Gastrocnemius medialis (tissue), 4 donors: ENCODE measurements around the gene THSD8. TPM values are rescaled to one million over a fixed set of nuclear protein-coding genes. Genes with fewer than 3 reads are reported as not detected.
A peak's percentile ranks its signal among the peaks of the same experiment; 100 is the strongest.

Experiments
- ATAC-seq, 2 donors: fragments of 150-250 bp; one replicate each; pipeline ENCODE4 v1.9.1; 2016
- DNase-seq, 2 donors: peaks; one replicate each; pipeline ENCODE4 v3.0.0-alpha.2; 2019
- H3K27ac ChIP-seq, 4 donors: fragments of 200-600 bp; sonication (generic); 1 replicate in 1 of 4; 2 replicates in 3 of 4; pipeline ENCODE4 v1.5.1; 2016 to 2018; ENCODE audit warnings: mild to moderate bottlenecking in 2 of 4, moderate library complexity in 1 of 4
- H3K27me3 ChIP-seq, 3 donors: fragments of 200-600 bp; sonication (generic) in 2 of 3; 1 replicate in 1 of 3; 2 replicates in 2 of 3; pipeline versions ENCODE4 v1.5.1 to v1.6.0; 2016 to 2019; ENCODE audit warnings: mild to moderate bottlenecking in 1 of 3, moderate library complexity in 1 of 3
- H3K36me3 ChIP-seq, 2 donors: fragments of 200-600 bp; sonication (generic) in 1 of 2; one replicate each; pipeline ENCODE4 v1.5.1; 2017 to 2018
- H3K4me1 ChIP-seq, 2 donors: fragments of 200-600 bp; sonication (generic) in 1 of 2; one replicate each; pipeline ENCODE4 v1.5.1; 2016 to 2017; ENCODE audit warnings: mild to moderate bottlenecking in 2 of 2
- H3K4me3 ChIP-seq, 4 donors: fragments of 200-600 bp; sonication (generic) in 3 of 4; 1 replicate in 1 of 4; 2 replicates in 3 of 4; pipeline ENCODE4 v1.5.1; 2016 to 2019; ENCODE audit warnings: mild to moderate bottlenecking in 2 of 4
- H3K9me3 ChIP-seq, 3 donors: fragments of 200-600 bp; sonication (generic) in 2 of 3; 1 replicate in 1 of 3; 2 replicates in 2 of 3; pipeline ENCODE4 v1.5.1; 2016 to 2019
- CTCF ChIP-seq, 5 experiments: fragments of 450-650 bp in 3 of 5; fragments of 200-600 bp in 2 of 5; sonication (generic) in 2 of 5; IDR thresholded peaks in 4 of 5; conservative IDR thresholded peaks in 1 of 5; 1 replicate in 4 of 5; 2 replicates in 1 of 5; pipeline ENCODE4 v1.5.1; 2016 to 2019; ENCODE audit warnings: antibody characterized with exemption in 5 of 5, mild to moderate bottlenecking in 3 of 5, moderate library complexity in 3 of 5
- POLR2A ChIP-seq, 2 donors: fragments of 450-650 bp; IDR thresholded peaks; one replicate each; pipeline ENCODE4 v1.6.1; 2017; ENCODE audit warnings: antibody characterized with exemption in 2 of 2, mild to moderate bottlenecking in 2 of 2, moderate library complexity in 2 of 2
- in situ Hi-C, 4 donors: fragments of 200-750 bp; cut with MboI; loops; one replicate each; pipeline versions ENCODE4 v1.15.0 to v1.8.0; 2017; ENCODE audit warnings: low sequenced_read_pairs in 4 of 4
- intact Hi-C: fragments of 100-400 bp; cut with DNase I; formaldehyde crosslinking; loops from one replicate; pipeline ENCODE4 v1.15.1; 2023; ENCODE audit warnings: low total_unique reads
- total RNA-seq, 4 donors: library from RNA; depleted of rRNA; stranded (reverse); fragments of >200 nt; gene quantifications; one replicate each; pipeline versions ENCODE4 v1.1.0 to v1.2.3, GENCODE V29; 2016

Gene THSD8
- total RNA-seq, 4 donors from 2014 or later: not detected

DNA sequence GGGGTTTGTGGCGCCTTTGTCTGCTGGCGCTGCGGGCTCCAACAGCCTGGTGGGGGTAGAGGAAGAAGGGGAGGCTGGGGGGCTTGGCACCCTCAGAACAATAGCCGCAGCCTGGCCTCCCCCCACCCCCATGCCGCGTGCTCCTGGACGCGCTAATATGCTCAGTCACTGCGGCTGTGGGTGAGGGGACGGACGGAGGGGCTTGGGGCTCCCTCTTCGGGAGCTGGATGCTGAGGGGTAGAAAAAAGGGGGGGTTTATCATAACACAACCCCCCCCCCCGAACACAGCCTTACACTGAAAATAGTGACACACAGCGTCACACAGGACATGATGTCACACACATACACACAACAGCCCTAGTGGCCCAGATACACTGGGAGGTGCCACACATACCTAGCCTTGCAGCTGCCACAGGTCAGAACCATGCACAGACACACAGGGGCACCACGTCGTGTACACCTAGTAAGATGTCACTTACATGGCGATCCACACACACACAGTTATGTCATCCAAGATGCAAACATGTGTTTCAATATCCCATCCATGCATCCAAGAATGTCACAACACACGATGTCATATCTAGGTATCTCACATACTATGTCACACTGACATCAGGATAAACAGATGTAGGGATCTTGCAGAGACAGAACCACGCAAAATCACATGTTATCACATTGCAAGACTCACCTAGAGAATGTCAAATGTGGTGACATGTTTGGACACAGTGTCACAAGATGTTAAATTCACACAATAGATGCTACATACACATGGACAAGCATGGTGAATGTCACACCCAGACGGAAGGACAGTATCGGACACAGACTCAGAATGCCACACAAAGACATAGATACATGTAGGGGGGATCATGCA is 37.3 kb downstream of the THSD8 start:
- in situ Hi-C loops: no loop called here
- no peak overlapping the region for H3K27ac ChIP-seq

GRCh38 chr19:12840091-12841079 is 38.5 kb downstream of the THSD8 start:
- no peak for TF ChIP-seq POLR2A (IDR thresholded peaks at IDR 0.05)
- TF ChIP-seq CTCF (IDR thresholded peaks at IDR 0.05 in 4 of 5, conservative IDR thresholded peaks at IDR 0.05 in 1 of 5): no peak
- H3K4me3 ChIP-seq: peak overlapping the region in 3 of 4 donors; percentile 21 to 36 (median 21)
- in situ Hi-C loops: loop anchor here in 2 of 4 donors (10.0 kb wide), 1 partner anchor 76 kb away; no protein-coding TSS in a partner anchor
- no peaks in the 10 kb centered on the region for H3K36me3 ChIP-seq
- no peak overlapping the region for H3K27ac ChIP-seq
- intact Hi-C loops: no loop called here
- peak; percentile 47 to 83 for ATAC-seq
- peaks cover 80 to 90% (median 82%) of the 10 kb centered on the region in 3 donors for H3K27me3 ChIP-seq
- H3K4me1 ChIP-seq: peaks cover 4 to 6% of the 10 kb centered on the region in 2 donors
- H3K9me3 ChIP-seq: no peaks in the 10 kb centered on the region
- DNase-seq: peak; percentile 15 to 52

More for the DNA sequence above, 37.3 kb downstream of the THSD8 start:
- ATAC-seq: no peak
- TF ChIP-seq CTCF (IDR thresholded peaks at IDR 0.05 in 4 of 5, conservative IDR thresholded peaks at IDR 0.05 in 1 of 5): no peak
- TF ChIP-seq POLR2A (IDR thresholded peaks at IDR 0.05): no peak
- DNase-seq: no peak
- H3K4me1 ChIP-seq: peaks cover 5 to 6% of the 10 kb centered on the region in 2 donors
- peaks cover 89 to 97% (median 92%) of the 10 kb centered on the region in 3 donors for H3K27me3 ChIP-seq
- H3K4me3 ChIP-seq: peak overlapping the region in 1 of 4 donors; percentile 38
- H3K9me3 ChIP-seq: no peaks in the 10 kb centered on the region
- intact Hi-C loops: no loop called here
- H3K36me3 ChIP-seq: no peaks in the 10 kb centered on the region

DNA sequence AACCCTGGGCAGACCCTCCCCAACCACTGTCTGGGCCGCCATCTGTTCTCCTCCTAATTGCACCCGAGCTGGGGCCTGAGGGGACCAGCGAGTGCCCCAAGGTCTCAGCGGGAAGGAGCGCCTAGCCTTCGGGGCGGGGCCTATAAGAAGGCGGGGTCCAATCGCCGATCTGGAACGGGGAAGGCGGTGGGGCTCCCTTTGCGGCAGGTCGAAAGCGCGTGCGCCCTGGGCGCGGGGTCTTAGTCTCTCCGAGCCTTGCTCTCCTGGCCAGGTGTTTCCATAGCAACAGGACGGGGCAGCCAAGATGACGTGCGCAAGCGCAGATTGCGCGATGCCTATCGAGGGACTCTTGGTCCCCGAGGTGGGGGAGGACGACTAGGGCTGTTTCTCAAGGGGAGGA is 39.2 kb downstream of the THSD8 start:
- in situ Hi-C loops: loop anchor here in 2 of 4 donors (10.0 kb wide), 1 partner anchor 76 kb away; no protein-coding TSS in a partner anchor
- no peak for TF ChIP-seq POLR2A (IDR thresholded peaks at IDR 0.05)

GRCh38 chr19:12842511-12842910 is 40.6 kb downstream of the THSD8 start:
- H3K4me1 ChIP-seq: peaks cover 7 to 8% of the 10 kb centered on the region in 2 donors
- DNase-seq (no peak), ATAC-seq (no peak)
- H3K9me3 ChIP-seq: no peaks in the 10 kb centered on the region
- no peak for TF ChIP-seq CTCF (IDR thresholded peaks at IDR 0.05 in 4 of 5, conservative IDR thresholded peaks at IDR 0.05 in 1 of 5)
- no peak for TF ChIP-seq POLR2A (IDR thresholded peaks at IDR 0.05)
- intact Hi-C loops (no loop called here), in situ Hi-C loops (loop anchor here in 2 of 4 donors (10.0 kb wide), 1 partner anchor 78 kb away; no protein-coding TSS in a partner anchor)
- peaks cover 65 to 68% (median 66%) of the 10 kb centered on the region in 3 donors for H3K27me3 ChIP-seq
- no peak overlapping the region for H3K4me3 ChIP-seq
- H3K36me3 ChIP-seq: no peaks in the 10 kb centered on the region
- no peak overlapping the region for H3K27ac ChIP-seq

More for the DNA sequence above, 39.2 kb downstream of the THSD8 start:
- Histone ChIP-seq H3K27ac (no peak overlapping the region), H3K27me3 (peaks cover 73 to 82% (median 75%) of the 10 kb centered on the region in 3 donors), H3K4me3 (peak overlapping the region in 3 of 4 donors; percentile 21 to 36 (median 21)), H3K9me3 (no peaks in the 10 kb centered on the region), H3K4me1 (peaks cover 4 to 6% of the 10 kb centered on the region in 2 donors), H3K36me3 (no peaks in the 10 kb centered on the region)
- intact Hi-C loops: no loop called here
- DNase-seq (no peak), ATAC-seq (no peak)
